Omental fat pad (tissue), 4 donors: ENCODE data around the gene LRRC2. TPM values are rescaled to one million over a fixed set of nuclear protein-coding genes. Genes with fewer than 3 reads are reported as not detected.

Source experiments
- ATAC-seq: fragments of 150-250 bp; one replicate; pipeline ENCODE4 v1.9.1; 2016; ENCODE audit warnings: mild to moderate bottlenecking, moderate library complexity; ENCODE audit not compliant: low FRiP score
- DNase-seq: peaks from one replicate; pipeline ENCODE4 v3.0.0-alpha.2; 2019; ENCODE audit warnings: low spot score
- CTCF ChIP-seq, 3 donors: fragments of 450-650 bp; IDR thresholded peaks; one replicate each; pipeline ENCODE4 v1.5.1; 2016 to 2017; ENCODE audit warnings: antibody characterized with exemption in 3 of 3, mild to moderate bottlenecking in 3 of 3, moderate library complexity in 2 of 3
- total RNA-seq, 4 donors: library from RNA; depleted of rRNA; stranded (reverse); fragments of >200 nt; gene quantifications; one replicate each; pipeline ENCODE4 v1.1.0, GENCODE V29; 2016

LRRC2 gene
- total RNA-seq, 4 donors from 2014 or later = 2.0 to 6.9 (median 3.8) TPM

GRCh38 chr3:46609212-46609721 lies 43.2 kb upstream of the LRRC2 start:
- ATAC-seq (peak; percentile 53), DNase-seq (no peak)
- TF ChIP-seq CTCF (IDR thresholded peaks at IDR 0.05) = no peak

- DNase-seq (no peak), ATAC-seq (no peak)
- TF ChIP-seq CTCF (IDR thresholded peaks at IDR 0.05) = no peak
Measured at GRCh38 chr3:46607603-46608028, 41.5 kb upstream of the LRRC2 start.

GRCh38 chr3:46604127-46604526 lies 38.0 kb upstream of the LRRC2 start:
- DNase-seq (no peak), ATAC-seq (no peak)
- no peak for TF ChIP-seq CTCF (IDR thresholded peaks at IDR 0.05)

DNA sequence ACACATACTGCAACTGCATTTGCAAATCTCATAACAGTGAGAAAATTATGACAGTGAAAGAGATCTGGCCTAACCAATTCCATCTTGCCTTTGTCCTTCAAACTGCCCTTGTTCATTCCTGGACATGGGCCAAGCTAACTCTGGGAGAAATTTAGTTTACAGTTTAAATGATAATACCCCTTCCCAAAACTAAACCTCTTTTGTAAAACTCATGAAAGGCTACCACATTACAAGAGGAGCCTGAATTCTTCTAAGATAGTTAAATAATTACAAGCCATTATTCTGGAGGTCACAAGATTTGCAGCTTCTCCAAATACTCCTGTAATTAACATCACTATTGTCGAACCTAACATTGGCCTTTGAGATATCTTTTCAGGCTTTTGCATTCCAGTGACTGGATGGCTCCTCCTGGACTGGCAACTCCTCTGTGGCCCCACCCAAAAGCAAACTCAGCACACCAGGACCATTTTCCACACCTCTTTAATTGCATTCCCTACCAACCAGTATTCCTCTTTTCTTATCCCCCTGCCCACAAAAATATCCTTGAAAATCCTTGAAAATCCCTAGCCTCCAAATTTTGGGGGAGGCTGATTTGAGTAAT lies 37.4 kb upstream of the LRRC2 start:
- ATAC-seq (no peak), DNase-seq (no peak)
- TF ChIP-seq CTCF (IDR thresholded peaks at IDR 0.05) = no peak

- TF ChIP-seq CTCF (IDR thresholded peaks at IDR 0.05) = no peak
- ATAC-seq (no peak), DNase-seq (no peak)
Measured at GRCh38 chr3:46599590-46599989, 33.5 kb upstream of the LRRC2 start.

GRCh38 chr3:46595819-46596314 lies 29.8 kb upstream of the LRRC2 start:
- TF ChIP-seq CTCF (IDR thresholded peaks at IDR 0.05) = no peak
- DNase-seq (no peak), ATAC-seq (no peak)

DNA sequence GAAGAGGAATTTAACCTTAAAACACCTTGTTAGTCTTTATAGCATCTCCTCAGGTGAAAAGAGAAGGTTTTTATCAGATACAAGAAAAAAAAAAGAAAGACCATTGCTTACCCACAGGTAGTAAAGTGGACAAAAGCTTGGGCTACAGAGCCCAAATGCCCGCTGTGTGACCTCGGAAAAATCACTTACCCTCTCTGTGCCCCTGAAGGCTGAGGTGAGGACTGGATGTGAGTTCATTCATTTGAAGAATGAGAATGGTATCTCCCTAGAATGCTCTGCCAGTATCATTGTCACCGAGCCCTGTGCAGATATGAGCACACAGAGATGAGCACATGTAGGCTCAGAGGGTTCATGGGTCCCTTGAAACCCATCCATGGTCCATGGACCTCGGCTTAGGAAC lies 28.6 kb upstream of the LRRC2 start:
- no peak for ATAC-seq
- DNase-seq = no peak
- no peak for TF ChIP-seq CTCF (IDR thresholded peaks at IDR 0.05)
